Frontal cortex (tissue), 4 donors: ENCODE measurements around the gene ATP9A. TPM values are rescaled to one million over a fixed set of nuclear protein-coding genes. Genes with fewer than 3 reads are reported as not detected.
A peak's percentile ranks its signal among the peaks of the same experiment; 100 is the strongest.
"Not testable (repeated sequence)": the region's sequence is repeated elsewhere in the genome, so short reads cannot be mapped to it uniquely, and the experiment has no call there.

ENCODE experiments used
- DNase-seq, 2 donors: peaks; one replicate each; pipeline ENCODE4 v3.0.0; 2012; ENCODE audit warnings: low spot score in 2 of 2
- FAIRE-seq: peaks from 2 replicates; lab custom pipeline; 2012; peaks lifted over from hg19 to GRCh38; lab: Jason Lieb, UNC
- total RNA-seq: library from RNA; depleted of rRNA; stranded (reverse); fragments of >200 nt; gene quantifications from one replicate; pipeline ENCODE4 v1.2.3, GENCODE V29; 2014
- donor health status: control.
- donor health status: control.
- donor health status: control.

Gene ATP9A
- total RNA-seq, 1 donor from 2014 or later, result 242 TPM

DNA sequence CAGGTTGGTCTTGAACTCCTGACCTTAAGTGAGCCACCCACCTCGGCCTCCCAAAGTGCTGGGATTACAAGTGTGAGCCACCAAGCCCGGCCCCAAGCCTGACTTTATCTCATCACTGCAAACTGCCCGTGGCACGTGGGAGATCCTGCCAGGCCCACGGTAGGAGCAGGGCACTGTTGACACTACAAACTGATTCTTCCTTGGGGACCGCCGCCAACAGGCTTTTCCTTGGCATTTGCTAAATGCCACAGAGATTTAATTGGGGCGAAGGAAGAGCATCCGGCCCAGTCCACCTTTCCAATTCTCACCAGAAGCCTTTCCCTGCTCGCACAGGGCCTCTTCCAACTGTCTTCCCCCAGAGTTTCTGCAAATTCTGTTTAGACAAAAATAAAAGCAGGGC is 11.0 kb downstream of the ATP9A start:
- DNase-seq, result no peak
- no peak for FAIRE-seq

DNA sequence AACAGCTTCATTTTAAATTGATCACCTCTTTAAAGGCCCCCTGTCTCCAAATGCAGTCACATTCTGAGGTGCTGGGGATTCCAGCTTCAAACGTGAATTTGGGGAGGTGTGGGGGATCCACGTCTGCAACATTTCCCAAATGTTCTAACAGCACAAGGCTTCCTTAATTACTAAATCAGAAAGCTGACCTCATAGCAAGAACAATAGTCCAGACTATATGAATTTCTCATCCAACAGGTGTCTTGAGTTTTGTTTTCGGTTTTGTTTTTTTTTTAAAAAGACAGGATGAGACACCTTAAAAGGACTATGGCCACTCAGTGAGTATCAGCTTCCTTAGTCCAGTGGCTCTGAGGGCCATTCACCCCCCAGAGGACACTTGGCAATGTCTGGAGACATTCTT is 11.5 kb downstream of the ATP9A start:
- FAIRE-seq (no peak), DNase-seq (no peak)

DNA sequence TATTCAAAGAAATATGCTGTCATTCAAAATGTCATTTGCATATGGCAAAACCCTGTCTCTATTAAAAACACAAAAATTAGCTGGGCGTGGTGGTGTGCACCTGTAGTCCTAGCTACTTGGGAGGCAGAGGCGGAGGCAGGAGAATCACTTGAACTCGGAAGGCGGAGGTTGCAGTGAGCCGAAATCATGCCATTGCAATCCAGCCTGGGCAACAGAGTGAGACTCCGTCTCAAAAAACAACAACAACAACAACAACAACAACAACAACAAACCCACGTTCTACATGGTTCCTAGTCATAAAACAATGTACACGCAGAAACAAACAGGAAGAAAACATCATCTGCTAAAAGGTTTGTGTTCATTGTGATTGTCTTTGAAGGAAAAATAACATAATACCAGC is 15.0 kb downstream of the ATP9A start:
- not testable (repeated sequence) for DNase-seq, FAIRE-seq

DNA sequence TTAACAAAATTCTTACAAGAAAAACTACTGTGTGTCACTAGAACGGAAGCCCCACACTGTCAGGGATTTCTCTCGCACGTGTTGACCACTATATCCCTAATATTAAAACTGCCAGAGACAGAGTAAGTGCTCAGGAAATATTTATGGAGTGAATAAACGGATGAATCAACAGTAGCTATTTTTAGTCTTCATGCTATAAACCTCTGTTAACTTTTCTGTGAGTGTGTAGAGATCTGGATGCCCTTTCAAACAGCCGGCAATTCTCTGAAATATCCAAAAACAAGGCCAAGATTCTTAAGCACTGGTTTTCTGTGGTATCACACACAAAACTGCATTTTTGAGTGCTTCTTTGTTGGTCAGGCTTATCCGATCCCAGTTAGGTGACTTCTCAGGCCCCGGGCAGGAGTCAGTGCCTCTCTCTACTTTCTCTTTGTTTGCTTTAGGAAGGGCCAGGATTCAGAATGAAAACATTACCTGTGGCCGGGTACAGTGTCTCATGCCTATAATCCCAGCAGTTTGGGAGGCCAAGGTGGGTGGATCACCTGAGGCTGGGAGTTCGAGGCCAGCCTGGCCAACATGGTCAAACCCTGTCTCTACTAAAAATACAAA is 15.7 kb downstream of the ATP9A start:
- DNase-seq (no peak), FAIRE-seq (no peak)

DNA sequence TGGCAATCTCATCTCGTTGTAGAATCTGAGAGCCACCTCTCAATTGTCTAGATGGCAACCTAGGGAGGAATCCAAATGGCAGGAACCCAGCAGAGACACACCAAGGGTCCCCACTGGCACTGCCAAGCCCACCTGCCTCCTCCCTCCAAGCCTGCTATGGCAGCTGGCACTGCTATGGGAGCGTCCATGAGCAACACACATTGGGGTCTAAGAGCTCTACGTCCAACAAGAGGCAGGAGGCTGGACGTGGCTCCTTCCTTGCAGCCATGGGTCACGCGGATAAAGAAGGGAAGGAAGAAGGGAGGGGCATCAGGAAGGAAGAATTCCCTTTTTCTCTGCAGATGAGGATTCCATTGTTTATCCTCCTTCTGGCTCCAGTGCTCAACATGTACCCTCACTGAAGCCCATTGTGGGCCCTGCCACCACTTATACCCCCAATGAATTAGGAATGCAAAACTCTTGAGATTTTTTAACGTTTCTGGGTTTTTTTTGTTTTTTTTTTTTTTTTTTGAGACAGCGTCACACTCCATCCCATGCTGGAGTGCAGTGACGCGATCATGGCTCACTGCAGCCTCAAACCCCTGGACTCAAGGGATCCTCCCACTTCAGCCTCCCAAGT is 17.3 kb downstream of the ATP9A start:
- DNase-seq (no peak), FAIRE-seq (no peak)

DNA sequence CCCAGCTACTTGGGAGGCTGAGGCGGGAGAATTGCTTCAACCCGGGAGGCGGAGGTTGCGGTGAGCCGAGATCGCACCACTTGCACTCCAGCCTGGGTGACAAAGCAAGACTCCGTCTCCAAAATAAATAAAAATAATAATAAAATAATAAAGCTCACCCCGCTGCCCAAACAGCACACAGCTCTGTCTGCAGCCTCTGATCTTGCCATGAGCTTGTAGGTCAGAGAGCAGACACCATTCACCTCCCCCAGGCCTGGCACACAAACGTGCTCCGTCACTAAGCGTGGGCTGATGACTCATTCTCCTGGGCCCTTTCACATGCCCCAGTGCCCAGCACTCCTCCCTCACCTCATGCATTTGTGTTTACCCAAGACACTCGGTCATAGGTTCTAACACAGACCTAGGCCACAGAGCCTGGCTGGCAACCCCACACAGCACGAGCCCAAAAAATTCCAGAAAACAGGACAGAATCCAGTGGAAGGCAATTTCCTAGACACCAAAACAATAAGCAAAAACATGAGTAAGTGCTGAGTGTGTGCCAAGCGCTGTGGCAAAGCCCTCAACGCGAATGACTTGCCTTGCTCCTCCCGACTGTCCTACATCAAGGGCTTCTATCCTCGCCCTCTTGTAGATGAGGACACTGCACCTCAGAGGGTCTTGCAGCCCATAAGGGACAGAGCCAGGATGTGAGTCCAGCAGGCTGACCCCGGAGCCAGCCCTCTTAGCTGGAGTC is 18.0 kb downstream of the ATP9A start:
- no peak for FAIRE-seq
- peak in 1 of 2 donors; percentile 59 for DNase-seq

DNA sequence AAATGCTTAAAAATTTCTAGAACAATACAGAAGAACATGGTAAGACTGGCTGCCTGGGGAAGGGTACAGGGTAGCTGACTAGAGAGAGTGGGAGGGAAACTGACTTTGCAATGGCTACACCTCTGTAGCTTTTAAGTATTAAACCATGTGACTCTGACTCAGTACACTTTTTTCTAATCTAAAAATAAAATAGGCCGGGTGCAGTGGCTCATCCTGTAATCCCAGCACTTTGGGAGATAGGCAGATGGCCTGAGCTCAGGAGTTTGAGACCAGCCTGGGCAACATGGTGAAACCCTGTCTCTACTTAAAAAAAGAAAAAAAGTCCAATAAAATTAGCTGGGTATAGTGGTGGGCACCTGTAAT is 18.5 kb downstream of the ATP9A start:
- FAIRE-seq (no peak), DNase-seq (no peak)

DNA sequence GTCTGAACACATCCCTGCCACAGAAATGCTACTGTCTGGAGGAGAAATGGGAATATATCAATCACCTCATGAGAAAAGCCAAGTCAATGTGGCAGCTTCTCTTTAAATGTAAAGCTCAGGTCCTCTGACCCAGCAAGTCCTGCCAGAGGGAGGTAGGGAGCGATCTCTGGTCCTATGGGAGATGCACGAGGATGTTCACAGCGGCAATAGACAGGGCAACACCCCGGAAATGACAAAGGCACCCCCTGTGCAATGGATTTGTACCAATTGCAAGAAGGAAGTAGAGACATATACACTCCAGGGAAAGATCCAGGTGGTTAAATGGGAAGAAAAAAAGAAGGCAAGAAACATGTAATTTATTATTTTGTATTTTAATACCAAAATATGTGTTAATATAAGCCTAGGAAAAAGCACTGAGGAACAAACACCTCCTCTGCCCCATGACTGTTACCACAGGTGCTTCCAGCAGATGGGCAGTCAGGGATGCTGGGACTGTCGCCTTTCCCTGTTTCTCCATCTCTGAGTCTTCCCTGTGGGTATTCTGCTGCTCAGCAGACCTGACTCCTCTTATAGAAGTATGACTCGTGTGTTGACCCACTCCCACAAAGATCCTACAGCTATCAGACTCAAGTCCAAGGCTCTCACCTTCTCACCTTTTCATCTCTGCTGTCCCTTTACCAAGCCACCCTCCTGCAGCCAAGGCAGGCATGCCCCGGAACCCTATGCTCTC is 20.8 kb downstream of the ATP9A start:
- no peak for FAIRE-seq
- no peak for DNase-seq

DNA sequence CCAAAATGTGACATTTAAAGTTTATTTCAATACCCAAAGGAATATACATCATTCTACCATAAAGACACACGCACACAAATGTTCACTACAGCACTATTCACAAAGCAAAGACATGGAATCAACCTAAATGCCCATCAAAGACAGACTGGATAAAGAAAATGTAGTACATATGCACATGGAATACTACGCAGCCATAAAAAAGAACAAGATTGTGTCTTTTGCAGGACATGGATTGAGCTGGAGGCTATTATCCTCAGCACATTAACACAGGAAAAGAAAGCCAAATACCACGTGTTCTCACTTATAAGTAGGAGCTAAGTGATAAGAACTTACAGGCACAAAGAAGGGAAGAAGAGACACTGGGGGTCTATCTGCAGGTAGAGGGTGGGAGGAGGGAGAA is 22.4 kb downstream of the ATP9A start:
- DNase-seq (no peak), FAIRE-seq (no peak)

DNA sequence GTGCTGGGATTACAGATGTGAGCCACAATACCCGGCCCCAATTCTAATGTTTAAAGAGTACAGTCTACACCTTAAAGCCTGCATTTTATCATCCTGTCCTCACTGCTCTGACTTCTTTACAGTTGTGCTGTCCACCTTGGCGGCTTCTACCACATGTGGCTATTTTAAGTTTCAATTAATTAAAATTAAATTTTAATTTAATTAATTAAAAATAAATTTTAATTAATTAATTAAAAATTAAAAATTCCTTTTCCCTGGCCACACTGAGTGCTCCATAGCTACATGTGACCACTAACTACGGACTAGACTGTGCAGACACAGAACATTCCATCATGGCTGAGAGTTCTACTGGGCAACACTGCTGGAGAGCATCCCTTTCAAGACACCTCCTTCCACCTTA is 27.4 kb downstream of the ATP9A start:
- no peak for DNase-seq
- FAIRE-seq, result no peak

DNA sequence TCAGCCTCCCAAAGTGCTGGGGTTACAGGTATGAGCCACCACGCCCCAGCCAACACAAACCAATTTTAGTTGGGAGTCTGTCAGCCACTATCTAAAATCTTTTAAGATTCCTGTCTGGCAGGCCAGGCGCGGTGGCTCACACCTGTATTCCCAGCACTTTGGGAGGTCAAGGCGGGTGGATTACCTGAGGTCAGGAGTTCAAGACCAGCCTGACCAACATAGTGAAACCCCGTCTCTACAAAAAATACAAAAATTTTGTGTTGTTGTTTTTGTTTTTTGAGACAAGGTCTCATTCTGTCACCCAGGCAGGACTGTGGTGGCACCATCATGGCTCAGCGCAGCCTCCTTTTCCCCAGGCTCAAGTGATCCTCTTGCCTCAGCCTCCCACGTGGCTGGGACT is 27.9 kb downstream of the ATP9A start:
- not testable (repeated sequence) for FAIRE-seq, DNase-seq

DNA sequence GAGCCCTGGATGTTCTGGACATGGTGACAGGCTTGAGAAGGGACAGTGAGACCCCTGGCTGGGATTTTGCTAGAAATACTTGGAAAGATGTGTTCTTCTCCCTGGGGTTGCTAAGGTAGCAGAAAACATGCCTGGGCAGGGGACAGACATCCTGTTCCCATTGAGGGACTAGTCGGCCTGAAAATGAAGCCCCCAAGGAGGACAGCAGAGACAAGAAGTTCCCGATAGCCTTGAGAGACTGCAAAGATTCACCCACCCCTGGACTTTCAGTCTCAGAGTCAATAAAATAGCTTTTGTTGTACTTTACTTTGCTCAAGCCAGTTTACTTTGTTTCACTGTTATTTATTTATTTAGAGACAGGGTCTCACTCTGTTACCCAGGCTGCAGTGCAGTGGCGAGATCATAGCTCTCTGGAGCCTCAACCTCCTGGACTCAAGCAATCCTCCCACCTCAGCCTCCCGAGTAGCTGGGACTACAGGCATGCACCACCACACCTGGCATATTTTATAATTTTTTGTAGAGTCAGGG is 28.4 kb downstream of the ATP9A start:
- DNase-seq (no peak), FAIRE-seq (no peak)

DNA sequence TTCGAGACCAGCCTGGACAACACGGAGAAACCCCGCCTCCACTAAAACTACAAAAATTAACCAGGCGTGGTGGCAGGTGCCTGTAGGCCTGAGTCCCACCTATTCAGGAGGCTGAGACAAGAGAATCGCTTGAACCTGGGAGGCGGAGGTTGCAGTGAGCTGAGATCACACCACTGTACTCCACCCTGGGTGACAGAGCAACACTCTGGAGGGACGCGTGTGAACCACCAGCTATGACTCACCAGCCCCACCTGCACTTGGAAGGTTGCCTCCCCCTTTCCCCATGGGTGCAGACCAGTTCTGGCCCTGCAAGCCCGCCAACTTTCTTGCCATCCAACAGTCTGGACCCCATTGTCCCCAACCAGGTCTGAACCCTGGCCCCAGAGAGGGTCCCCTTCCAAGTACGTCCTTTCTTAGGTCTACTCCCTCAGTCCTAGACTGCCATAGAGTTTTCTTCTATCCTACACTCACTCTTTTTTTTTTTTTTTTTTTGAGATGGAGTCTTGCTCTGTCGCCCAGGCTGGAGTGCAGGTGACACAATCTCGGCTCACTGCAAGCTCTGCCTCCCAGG is 29.2 kb downstream of the ATP9A start:
- no peak for FAIRE-seq
- no peak for DNase-seq

DNA sequence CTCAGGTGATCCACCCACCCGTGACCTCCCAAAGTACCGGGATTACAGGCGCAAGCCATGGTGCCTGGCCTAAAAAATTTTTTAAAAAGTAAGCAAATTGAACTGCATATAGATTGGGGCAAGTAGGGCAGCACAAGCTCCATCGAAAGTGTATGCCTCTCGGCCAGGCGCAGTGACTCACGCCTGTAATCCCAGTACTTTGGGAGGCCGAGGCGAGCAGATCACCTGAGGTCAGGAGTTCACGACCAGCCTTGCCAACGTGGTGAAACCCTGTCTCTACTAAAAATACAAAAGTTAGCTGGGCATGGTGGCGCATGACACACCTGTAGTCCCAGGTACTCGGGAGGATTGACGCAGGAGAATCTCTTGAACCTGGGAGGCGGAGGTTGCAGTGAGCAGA is 29.9 kb downstream of the ATP9A start:
- not testable (repeated sequence) for FAIRE-seq, DNase-seq

DNA sequence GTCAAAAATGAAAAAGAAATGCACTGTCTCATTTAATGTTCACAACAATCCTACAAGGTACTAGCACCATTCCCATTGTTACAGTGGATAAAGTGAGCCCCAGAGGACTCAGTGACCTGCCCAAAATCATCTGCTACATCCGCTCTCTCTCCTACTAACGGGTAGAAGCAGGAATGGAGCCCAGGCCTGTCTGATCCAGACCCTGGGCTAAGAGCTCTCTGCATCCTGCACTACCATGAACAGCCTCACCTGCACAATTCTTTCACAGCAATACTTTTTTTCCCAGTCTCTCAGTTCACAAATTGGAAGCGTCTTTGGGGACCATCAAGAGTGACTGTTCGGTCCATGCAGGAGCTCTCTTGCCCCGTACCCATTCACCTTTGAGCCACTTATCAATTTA is 31.2 kb downstream of the ATP9A start:
- FAIRE-seq (no peak), DNase-seq (no peak)

DNA sequence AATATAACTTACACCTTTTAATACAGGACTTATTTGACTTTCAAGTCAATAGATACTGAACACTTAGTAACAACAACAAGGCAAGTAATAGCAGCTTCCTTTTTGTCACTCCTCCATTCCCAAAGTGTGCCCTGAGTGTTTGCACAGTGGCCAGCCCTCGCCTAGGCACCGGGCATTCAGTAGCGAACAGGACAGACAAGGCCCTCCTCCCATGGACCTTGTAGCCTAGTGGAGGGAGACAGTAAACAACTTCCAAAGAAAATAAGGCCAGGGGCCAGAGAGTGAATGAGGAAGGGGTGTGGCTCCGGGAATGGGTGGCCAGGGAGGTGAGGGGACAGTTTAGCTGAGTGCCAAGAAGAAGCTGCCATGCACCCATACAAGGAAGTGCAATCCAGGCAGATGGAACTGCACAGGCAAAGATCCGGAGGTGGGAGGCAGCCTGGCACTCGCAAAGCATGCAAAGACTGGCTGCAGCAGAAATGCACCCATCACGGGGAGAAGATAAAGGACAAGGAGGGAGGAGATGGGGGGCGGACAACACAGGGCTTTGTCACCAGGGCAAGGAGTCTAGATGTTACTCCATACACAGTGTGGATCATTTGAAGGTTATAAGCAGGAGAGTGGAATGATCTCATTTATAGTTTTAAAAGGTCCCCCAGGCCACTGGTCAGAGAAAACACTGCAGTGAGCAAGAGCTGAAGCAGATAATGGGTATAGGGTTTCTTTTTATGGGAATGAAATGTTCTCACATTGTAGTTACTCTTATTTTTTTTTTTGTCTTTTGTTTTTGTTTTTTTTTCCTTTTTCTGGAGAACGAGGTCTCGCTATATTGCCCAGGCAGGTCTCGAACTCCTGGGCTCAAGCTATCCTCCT is 32.2 kb downstream of the ATP9A start:
- no peak for DNase-seq
- no peak for FAIRE-seq

DNA sequence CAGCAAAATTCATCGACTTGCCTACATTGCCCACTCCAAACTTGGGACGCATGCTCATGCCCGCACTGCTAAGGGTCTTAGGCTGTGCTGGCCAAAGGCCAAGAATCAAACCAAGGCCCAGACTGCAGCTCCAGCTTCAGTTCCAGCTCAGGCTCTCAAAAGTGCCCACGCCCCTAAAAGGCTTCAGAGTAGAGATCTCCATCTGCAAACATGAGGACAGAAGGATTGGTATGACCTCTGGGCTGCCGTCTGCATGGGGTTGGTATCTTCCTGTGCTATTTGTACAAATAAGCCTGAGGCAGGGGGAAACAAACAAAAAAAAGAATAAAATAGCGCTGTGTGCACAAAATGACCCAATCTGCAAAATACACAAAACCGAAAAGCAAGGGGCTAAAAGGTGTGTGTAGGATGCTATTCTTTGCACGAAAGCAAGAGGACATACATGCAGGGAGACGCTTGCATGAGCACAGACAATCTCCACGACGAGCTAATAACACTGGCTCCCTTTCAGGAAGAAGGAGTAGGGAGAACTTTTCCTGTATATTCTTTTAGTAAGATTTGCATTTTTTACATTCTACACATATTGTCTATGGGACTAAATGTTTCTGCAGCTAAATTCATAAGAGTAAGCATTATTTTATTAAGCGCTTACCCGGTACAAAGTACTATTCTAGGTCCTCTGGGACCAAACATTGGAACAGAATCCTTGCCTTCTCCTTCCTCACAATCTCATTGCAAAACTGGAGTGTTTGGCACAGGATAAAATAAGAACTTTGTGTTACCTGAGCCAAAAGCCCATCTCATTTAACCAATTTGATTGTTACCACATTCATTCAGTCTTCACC is 33.1 kb downstream of the ATP9A start:
- no peak for DNase-seq
- FAIRE-seq, result no peak

DNA sequence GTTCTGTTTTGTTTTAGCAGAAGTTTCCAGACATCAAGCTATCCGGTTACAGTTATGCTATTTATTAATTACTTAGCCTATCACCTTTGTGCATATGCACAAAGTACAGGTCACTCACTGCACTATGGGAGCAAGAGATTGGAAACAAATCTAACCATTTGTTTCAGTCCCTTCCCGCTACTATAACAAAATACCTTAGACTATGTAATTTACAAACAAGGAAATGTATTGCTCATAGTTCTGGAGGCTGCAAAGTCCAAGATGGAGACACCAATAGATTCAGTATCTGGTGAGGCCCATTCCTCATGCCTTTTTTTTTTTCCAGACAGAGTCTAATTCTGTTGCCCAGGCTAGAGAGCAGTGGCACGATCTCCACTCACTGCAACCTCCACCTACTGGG is 35.1 kb downstream of the ATP9A start:
- DNase-seq, result no peak
- FAIRE-seq, result no peak
